Endothelial cell (in vitro differentiated cells): Measurements from ENCODE around the gene ATL3. TPM values are rescaled to one million over a fixed set of nuclear protein-coding genes. Genes with fewer than 3 reads are reported as not detected.

ENCODE experiments used
- DNase-seq: peaks from one replicate; pipeline ENCODE4 v3.0.0; 2021; ENCODE audit warnings: low spot score
- H3K27ac Mint-ChIP-seq: one replicate; pipeline ENCODE4 v1.8.0; 2021; ENCODE audit warnings: mixed read lengths, inconsistent platforms; ENCODE audit not compliant: unreplicated experiment
- H3K27me3 Mint-ChIP-seq: one replicate; pipeline ENCODE4 v1.8.0; 2021; ENCODE audit warnings: mild to moderate bottlenecking, moderate library complexity, mixed read lengths, inconsistent platforms; ENCODE audit not compliant: unreplicated experiment
- H3K36me3 Mint-ChIP-seq: one replicate; pipeline ENCODE4 v1.8.0; 2021; ENCODE audit warnings: mild to moderate bottlenecking, low read depth, mixed read lengths, inconsistent platforms; ENCODE audit not compliant: unreplicated experiment
- H3K4me1 Mint-ChIP-seq: one replicate; pipeline ENCODE4 v1.8.0; 2021; ENCODE audit warnings: mild to moderate bottlenecking, mixed read lengths, inconsistent platforms; ENCODE audit not compliant: unreplicated experiment
- H3K4me3 Mint-ChIP-seq: one replicate; pipeline ENCODE4 v1.8.0; 2021; ENCODE audit warnings: mild to moderate bottlenecking, mixed read lengths, inconsistent platforms; ENCODE audit not compliant: unreplicated experiment
- H3K9me3 Mint-ChIP-seq: one replicate; pipeline ENCODE4 v1.8.0; 2021; ENCODE audit warnings: mixed read lengths, inconsistent platforms; ENCODE audit not compliant: unreplicated experiment
- total RNA-seq: library from RNA; stranded (reverse); fragmentation: NEBNext Ultra II Directional; extraction: Animal tissue kit (Norgen Biotek cat#: 25700); gene quantifications from one replicate; pipeline ENCODE4 v1.2.1, GENCODE V29; 2021; ENCODE audit not compliant: unreplicated experiment
- TF ChIP-seq, protein P1 (sequence below): fragments of 200-600 bp; sonication (generic); IDR thresholded peaks from one replicate; pipeline ENCODE4 v1.5.0; 2021; ENCODE audit warnings: antibody characterized with exemption; ENCODE audit not compliant: unreplicated experiment

The ATL3 gene
- total RNA-seq, 1 donor from 2014 or later = 35.6 TPM

DNA sequence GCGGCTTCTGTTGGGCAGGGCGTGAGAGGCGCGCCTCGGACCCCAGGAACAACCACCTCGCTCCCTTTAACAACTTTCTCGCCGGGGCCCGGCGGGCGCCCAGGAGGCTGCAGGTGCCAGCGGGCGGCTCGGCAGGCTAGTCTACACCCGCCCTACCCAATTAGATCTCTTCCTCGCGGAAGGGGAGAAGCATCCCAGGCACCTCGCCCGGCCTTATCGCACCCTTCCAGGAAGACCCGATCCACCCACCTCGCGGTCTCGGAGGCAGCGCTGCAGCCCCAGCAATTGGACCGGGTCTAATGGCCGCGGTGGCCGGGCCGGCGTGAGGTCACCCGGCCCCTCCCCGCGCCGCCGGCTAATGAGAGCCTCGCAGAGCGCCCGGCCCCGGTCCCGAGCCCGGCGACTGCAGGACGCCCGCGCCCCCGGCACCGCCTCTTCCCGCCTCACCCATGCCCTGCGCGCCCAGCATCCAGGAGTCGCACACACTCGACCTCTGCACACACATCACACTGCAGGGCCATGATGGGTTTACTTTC is 57.0 kb downstream of the ATL3 start, which contains the start of gene PLAAT3:
PLAAT3 (minus strand) TSS at position 298 of the 536 bp plus-strand sequence. CDS start 419 bp downstream, outside the sequence.
- Mint-ChIP-seq H3K4me1 (peaks cover 10% of the 10 kb centered on the region), H3K4me3 (peak within 1 kb of the TSS; percentile 87), H3K27me3 (no peaks in the 10 kb centered on the region), H3K27ac (no peak within 1 kb of the TSS), H3K36me3 (no peaks in the 10 kb centered on the region), H3K9me3 (no peaks in the 10 kb centered on the region)
- TF ChIP-seq, protein P1, sequence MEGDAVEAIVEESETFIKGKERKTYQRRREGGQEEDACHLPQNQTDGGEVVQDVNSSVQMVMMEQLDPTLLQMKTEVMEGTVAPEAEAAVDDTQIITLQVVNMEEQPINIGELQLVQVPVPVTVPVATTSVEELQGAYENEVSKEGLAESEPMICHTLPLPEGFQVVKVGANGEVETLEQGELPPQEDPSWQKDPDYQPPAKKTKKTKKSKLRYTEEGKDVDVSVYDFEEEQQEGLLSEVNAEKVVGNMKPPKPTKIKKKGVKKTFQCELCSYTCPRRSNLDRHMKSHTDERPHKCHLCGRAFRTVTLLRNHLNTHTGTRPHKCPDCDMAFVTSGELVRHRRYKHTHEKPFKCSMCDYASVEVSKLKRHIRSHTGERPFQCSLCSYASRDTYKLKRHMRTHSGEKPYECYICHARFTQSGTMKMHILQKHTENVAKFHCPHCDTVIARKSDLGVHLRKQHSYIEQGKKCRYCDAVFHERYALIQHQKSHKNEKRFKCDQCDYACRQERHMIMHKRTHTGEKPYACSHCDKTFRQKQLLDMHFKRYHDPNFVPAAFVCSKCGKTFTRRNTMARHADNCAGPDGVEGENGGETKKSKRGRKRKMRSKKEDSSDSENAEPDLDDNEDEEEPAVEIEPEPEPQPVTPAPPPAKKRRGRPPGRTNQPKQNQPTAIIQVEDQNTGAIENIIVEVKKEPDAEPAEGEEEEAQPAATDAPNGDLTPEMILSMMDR = no peak
- DNase-seq = peak; percentile 52

DNA sequence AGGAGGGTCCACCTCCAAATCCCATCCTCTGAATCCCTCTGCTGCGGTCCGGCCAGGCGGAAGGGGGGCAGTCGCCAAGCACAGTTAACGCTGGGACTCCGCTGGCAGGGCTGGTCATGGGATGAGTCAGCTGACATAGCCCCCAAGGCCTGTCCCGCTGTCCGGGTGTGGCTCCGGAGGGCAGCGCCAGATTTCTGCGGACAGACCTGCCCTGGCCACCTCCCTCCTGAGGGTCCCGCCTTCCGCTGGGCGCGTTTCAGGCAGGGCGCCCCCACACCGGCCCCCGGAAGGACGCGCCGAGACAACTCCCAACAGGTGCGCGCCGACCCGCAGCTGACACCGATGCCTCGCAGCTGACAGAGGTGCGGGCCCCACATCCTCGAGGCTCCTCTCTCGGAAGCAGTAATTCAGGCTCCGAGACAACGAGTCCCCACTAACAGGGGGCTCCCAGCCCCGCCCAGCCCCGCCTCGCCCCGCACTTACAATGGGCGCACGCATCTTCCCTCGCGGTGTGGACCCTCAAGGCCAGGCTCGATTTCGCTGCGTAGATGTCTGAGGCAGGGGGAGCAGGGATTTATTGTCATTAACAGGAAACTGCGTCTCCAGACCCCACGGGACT is 57.5 kb downstream of the ATL3 start:
- H3K27ac Mint-ChIP-seq = no peak overlapping the region
- no peaks in the 10 kb centered on the region for H3K27me3 Mint-ChIP-seq
- peak overlapping the region; percentile 87 for H3K4me3 Mint-ChIP-seq
- H3K4me1 Mint-ChIP-seq = peaks cover 10% of the 10 kb centered on the region
- no peaks in the 10 kb centered on the region for H3K9me3 Mint-ChIP-seq
- TF ChIP-seq, protein P1 = no peak
- DNase-seq = peak; percentile 17
- H3K36me3 Mint-ChIP-seq = no peaks in the 10 kb centered on the region

DNA sequence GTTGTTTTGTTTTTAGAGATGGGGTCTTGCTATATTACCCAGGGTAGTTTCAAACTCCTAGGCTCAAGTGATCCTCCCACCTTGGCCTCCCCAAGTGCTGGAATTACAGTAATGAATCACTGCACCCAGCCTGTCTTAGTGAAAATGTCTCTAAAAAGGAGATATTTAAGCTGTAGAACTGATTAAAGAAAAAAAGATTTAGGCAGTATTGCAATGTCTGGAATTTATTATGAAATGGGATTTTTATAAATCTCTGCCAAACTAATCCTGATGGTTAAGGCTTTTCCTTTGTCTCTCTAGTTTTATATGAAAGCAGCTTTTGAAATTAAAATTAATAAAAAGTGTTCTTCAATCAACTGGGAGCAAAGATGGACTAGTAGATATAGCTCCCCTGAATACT is 59.0 kb downstream of the ATL3 start:
- Mint-ChIP-seq H3K4me1 (peaks cover 10% of the 10 kb centered on the region), H3K9me3 (no peaks in the 10 kb centered on the region), H3K27me3 (no peaks in the 10 kb centered on the region), H3K27ac (no peak overlapping the region), H3K4me3 (no peak overlapping the region), H3K36me3 (no peaks in the 10 kb centered on the region)
- TF ChIP-seq, protein P1 = no peak
- no peak for DNase-seq

DNA sequence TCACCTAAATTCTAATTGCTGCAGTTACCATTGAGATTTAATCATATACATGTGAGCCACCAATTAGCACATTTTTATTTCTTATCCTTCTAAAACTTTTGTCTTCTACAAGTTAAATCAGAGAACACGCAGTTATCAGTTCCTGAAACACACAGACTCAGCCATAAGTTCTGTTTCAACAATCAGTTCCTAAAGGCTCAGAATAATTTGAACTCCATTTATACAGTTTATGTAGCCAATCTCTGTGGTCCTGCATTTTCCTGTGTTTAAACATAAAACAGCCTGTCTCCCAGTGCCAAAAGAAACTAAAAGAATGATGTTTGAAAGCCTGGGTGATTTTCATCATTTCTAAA is 59.8 kb downstream of the ATL3 start:
- peak overlapping the region; percentile 19 for H3K4me3 Mint-ChIP-seq
- DNase-seq = no peak
- H3K9me3 Mint-ChIP-seq = no peaks in the 10 kb centered on the region
- peaks cover 10% of the 10 kb centered on the region for H3K4me1 Mint-ChIP-seq
- no peaks in the 10 kb centered on the region for H3K27me3 Mint-ChIP-seq
- TF ChIP-seq, protein P1 = no peak
- no peak overlapping the region for H3K27ac Mint-ChIP-seq
- no peaks in the 10 kb centered on the region for H3K36me3 Mint-ChIP-seq

DNA sequence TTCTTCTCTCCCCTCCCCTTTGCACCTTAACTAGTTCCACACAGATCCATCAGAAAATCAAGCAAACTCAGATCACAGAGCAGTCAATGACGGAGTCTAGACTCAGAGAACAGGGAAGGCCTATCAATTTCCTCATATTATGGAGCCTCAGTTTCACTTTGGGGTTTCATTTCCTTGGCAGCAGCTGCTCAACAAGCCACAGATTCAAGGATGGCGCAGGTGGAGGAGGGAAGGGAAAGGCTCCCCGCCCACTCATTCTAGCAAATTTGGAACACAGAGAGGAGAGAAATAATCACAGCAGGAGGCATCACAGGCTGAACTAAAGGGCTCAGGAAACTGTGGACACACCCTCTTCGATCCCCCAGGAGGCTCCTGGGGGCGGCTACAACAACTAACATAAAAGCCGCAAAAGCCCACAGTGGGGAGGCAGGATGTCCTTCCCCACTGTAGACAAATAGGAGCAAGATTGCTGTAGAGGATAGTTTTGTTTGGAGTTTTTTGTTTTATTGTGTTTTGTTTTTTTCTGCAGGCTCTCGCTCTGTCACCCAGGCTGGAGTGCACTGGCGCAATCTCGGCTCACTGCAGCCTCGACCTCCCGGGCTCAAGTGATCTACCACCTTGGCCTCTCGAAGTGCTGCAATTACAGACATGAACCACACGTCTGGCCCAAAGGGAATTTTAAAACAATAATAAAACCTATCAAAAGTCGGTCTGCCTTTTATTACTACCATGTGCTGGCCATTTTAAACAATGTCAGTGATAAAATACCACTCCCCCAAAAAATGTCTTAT is 60.4 kb downstream of the ATL3 start:
- no peak overlapping the region for H3K27ac Mint-ChIP-seq
- peak overlapping the region; percentile 19 for H3K4me3 Mint-ChIP-seq
- no peak for DNase-seq
- H3K4me1 Mint-ChIP-seq = peaks cover 10% of the 10 kb centered on the region
- no peaks in the 10 kb centered on the region for H3K36me3 Mint-ChIP-seq
- TF ChIP-seq, protein P1 = no peak
- no peaks in the 10 kb centered on the region for H3K27me3 Mint-ChIP-seq
- H3K9me3 Mint-ChIP-seq = no peaks in the 10 kb centered on the region
